OCI-M2 (cell line): ENCODE results near the gene HAS3.

Experiments used
- DNase-seq: peaks from one replicate; lab custom pipeline; 2025; ENCODE audit not compliant: unreplicated experiment; lab: John Stamatoyannopoulos, UW

Gene HAS3

DNA sequence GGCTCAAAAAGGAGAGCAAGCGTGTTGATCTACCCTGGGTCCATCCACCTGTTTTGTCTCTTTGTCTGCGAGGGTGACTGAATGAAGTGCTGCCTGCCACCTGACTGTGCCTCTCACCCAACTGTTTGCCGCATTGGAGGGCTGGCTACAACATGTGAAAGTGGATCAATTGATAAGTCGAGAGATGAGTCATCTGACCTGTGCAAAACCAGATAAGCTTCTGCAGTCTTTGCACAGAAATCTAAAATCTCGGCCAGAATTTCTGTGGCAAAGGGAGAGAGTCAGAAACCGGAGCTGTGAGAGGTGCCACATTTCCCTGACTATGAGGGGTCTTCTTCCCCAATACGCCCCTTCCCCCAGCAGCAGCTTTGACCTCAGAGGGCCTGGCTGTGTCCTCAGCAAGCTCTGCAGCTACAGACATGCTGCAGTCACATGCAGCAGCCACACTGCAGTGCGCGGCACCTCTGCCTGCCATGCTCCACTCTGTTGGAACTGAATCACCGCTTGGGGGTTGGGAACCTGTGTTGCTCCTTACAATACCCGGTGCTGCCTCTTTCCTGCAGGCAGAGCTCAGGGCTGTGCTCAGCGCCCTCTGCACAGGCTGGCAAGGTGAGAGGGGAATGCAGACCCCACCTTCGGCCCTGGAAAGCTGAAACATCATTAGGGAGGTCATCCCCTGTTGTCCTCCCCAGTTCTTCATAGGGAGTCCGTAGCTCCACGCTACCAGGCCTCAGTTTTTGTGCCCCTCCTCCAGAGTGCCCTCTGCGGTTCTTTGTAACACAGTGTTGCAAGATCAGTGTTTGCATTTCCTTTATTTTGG is 16.2 kb upstream of the HAS3 start:
- no peak for DNase-seq

DNA sequence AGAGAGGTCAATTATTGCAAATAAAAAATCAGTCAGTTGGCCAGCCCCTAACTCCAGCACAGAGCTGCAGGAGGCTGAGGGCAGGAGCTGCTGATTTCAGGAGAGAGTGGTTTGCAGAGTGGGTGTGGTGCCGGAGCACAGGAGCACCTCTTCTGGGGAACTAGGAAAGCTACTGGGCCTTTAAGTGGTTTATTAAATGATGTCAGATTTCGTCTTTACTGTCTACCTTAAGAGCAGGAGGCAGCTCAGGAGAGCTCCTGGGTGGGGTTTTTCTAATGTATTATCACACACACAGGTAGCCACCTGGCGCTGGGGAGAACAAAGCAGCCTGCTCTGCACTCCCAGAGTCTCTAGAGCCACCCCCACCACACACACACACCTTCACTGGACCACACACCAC is 11.5 kb upstream of the HAS3 start:
- no peak for DNase-seq

DNA sequence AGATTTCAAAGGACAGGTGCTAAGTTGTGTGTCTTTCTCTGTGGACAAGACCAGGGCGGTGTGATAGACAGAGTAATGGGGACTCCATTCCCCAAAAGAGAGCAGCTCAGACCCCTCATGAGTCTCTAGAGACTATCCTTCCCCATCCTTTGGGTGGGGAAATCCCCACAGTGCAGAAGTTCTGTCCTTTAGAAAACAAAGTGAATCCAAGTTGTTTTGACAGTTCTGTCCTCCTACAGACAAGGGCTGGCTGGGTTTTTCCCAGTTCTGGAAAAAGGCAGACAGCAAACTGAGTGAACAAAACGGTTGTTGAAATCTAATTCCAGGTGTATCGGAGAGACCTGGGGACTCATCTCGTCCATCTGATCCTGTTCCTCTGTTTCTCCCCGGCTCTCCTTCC is 11.0 kb upstream of the HAS3 start:
- no peak for DNase-seq

DNA sequence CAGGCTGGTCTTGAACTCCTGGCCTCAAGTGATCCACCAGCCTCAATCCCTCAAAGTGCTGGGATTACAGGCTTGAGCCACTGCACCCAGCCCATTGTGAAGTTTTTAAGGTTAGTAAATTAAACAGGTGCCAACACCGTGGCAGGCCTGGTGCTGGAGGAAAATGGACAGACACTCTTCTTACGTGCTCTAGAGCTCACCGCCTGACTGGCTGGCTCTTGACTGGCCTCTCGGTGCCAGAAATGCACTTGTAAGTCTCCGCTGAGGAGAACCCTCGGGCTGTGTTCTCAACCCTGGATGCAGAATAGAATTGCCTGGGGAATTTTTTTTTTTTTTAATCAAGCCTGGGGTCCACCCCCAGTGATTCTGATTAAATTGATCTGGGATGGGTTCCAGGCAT is 10.3 kb upstream of the HAS3 start:
- DNase-seq = no peak

DNA sequence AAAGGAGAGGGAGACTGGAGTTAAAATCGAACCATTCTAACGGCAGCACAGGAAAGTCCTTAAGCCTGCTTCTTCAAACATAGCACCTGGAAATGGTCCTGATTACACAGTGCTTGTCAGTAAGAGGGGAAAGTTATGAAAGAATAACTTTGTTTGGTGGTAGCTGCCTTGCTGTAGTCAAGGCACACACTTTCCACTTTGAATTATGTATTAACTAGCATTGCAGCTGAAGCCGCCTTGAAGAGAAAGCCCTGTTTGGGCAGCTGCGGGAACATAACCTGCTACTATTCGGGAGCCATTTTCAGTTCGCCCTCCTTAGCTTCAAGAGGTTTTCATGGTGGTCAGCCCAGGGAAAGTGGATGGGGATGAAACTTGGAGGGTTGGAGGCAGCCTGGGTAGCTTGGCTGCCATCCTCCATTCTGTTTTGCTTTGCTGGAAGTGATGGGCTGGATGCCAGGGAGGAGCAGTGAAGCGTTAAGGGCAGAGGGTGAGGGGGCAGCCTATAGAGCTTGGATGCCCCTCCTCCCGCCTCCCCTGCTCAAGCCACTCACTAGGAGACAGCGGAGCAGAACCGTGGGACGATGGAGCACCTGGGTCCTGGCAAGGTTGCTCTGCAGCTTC is 5.3 kb upstream of the HAS3 start:
- no peak for DNase-seq

DNA sequence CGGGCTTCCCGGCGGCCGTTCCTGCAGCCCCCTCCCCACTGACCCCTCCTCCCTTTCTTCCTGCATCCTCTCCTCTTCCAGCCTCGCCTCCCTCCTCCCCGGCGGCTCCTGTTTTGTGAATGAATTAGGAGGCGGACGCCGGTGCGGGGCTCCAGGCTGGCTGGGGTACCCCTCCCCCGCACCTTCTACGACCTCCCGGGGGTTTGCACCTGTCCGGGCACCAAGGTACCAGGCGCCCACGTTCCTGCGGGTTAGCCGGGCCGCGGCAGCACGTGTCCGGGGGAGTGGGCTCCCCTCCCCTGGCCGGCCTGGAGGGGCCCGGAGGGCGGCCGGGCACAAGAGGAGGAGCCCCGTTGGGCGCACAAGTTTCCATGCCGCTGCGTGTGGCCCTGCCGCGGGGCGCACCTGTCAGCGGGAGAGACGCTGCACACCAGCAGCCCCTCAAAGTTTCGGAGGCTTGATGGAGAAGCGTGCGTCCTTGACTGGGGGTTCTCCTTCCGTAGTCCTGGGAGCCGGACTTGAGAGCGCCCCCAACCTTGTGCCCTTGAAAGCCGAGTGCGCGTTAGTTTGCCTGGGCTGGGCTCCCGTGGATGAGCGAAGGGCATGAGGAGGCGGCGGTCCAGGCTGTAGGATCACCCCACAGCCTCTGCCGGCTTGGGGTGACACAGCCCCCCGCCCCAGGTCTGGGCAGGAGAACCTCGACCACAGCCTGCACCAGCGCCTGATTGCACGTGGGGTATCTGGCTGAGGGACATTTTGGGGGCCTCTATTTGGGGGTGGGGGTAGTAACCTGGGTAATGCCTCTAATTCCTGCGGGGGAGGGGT is 1.2 kb downstream of the HAS3 start:
- no peak for DNase-seq

DNA sequence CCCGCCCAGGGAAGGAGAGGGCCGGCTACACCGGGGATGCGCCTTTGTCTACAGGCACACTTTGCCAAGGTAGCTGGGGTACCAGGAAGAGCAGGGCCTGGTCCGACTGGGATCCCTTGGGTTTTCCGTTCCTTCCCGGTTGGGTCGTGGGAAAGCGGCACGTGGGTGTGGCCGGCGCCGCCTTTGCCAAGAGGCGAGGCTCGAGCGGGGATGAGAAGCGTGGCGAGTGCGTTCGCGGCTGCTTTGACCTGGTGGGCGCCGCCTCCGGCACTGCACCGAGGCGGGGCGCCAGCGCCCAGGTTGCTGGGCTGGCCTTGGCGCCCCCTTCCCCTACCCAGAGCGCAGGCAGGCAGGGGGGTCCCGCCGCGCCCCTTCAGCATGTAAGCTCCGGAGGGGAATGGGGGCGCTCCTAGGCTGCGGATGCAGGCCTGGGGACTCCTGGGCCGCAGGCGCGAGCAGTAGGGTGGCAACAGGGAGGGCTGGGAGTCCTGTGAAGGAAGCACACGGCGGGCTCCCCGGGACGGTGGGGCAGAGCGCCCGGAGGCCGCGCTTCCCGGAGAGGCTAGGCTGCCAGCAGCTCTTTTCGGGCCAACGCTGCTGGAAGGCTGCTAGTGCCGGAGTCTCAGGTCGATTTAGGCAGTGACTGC is 2.0 kb downstream of the HAS3 start:
- no peak for DNase-seq

DNA sequence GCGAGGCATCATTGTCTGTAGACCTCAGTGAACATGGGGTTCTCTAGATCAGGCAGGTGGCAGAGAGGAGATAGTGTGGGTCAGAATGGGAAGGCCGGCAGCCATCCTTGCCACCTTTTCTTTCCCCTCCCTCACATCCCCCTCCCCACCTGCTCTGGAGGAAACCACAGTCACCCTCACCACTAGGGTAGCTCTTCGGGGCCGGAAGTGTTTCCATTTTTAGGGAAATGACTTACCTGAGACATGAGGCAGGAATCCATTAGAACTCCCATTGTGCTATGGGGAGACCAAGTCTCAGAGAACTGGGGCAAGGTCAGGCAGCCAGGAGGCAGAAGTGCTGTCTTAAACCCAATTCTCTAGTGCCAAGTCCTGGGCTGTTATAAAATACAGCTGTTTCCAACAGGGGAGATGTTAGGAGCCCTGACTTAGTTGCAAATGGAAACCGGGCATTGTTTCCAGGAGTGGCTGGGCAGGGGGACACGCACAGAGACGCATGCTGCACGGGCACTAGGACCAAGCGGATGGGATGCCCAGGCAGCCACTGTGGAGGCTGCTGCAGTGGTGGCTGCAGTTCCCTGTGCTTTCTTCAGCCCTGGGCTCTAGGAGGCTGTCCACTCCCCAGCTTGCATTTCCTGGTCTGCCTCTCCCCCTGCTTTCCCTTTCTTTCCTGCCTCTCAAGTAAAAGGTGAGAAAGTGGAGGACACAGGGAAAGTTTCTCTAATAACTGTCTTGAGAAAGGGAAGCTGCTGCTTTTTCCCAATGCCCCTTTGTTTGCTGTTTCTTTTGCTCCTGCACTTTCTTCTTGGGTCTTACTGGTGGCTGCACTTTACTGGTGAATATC is 2.8 kb downstream of the HAS3 start:
- DNase-seq = no peak

DNA sequence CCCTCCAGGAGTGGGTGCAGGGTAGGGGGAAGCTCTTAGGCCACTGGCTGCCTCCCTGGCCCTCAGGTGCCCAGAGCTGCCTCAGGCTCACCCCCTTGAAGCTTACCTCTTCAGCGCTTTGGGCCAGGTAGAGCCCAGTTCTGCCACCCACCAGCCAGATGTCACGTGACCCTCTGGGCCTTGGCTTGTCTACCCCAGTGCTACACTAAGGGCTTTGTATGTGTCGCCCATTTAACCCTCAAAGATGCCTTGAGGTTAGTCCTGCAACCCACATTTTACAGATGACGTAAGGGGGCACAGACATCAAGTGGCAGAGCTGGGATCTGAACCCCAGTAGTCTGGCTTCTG is 3.4 kb downstream of the HAS3 start:
- no peak for DNase-seq

DNA sequence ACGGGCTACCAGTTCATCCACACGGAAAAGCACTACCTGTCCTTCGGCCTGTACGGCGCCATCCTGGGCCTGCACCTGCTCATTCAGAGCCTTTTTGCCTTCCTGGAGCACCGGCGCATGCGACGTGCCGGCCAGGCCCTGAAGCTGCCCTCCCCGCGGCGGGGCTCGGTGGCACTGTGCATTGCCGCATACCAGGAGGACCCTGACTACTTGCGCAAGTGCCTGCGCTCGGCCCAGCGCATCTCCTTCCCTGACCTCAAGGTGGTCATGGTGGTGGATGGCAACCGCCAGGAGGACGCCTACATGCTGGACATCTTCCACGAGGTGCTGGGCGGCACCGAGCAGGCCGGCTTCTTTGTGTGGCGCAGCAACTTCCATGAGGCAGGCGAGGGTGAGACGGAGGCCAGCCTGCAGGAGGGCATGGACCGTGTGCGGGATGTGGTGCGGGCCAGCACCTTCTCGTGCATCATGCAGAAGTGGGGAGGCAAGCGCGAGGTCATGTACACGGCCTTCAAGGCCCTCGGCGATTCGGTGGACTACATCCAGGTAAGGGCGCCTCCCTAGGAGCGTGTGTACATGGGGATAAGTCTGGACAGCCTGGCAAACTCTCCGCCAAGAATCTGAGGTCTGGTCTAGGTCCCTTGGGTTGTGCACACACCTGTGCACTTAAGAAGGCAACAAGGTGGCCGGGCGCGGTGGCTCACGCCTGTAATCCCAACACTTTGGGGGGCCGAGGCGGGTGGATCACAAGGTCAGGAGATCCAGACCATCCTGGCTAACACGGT is 4.2 kb downstream of the HAS3 start:
- no peak for DNase-seq

DNA sequence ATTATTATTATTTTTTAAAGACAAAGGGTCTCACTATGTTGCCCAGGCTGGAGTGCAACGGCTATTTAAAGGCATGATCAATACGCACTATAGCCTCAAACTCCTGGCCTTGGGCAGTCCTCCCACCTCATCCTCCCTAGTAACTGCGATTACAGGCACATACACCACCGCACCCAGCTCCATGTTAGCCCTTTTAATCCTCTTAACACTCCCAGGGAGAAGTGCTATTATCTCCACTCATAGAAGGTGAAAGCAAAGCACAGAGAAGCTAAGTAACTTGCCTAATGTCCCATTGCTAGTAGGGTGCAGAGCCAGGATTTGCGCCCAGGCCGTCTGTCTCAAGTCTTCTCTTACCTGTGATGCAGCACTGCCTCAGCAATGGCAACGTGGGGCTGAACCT is 5.0 kb downstream of the HAS3 start:
- DNase-seq = no peak

DNA sequence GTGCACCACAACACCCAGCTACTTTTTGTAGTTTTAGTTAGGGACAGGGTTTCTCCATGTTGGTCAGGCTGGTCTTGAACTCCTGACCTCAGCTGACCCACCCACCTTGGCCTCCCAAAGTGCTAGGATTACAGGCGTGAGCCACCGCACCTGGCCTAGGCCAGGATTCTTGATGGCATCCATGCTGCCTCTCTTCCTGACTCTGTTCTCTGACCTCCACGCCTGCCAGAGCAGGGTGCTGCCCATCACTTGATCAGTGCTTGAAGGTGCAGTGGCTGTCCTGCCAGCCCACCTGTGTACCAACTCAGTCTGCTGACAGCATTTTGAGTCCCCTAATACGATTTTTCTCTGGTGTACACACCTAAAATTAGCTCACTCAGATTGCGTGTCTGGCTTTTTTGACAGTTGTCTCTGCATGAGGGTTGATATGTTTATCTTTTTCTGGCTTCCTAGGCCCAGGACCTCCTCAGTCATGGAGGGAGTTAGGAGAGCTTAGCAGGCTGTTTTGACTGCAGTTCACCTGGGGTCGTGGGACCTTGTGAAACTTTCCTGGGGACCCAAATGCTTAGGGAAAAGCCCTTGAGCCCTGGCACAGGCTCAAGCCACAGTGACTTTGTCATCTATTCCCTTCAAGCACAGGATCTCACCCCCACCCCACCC is 5.9 kb downstream of the HAS3 start:
- DNase-seq = no peak

DNA sequence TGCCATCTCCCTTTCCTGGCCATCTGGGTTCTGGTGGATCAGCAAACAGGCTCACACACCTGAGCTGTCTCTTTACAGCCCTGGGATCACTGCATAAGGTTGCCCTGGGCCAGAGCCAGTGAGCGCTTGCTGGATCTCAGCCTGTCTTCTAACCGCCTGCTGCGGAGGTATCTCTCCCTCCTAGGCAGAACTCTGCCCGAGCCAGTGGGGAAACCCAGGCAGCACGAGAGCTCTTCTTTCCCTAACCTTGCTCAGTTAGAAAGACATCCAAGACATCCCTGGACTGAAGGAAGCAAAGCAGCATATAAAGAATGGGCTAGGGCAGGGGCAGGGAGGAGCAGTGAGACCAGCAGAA is 6.4 kb downstream of the HAS3 start:
- no peak for DNase-seq

DNA sequence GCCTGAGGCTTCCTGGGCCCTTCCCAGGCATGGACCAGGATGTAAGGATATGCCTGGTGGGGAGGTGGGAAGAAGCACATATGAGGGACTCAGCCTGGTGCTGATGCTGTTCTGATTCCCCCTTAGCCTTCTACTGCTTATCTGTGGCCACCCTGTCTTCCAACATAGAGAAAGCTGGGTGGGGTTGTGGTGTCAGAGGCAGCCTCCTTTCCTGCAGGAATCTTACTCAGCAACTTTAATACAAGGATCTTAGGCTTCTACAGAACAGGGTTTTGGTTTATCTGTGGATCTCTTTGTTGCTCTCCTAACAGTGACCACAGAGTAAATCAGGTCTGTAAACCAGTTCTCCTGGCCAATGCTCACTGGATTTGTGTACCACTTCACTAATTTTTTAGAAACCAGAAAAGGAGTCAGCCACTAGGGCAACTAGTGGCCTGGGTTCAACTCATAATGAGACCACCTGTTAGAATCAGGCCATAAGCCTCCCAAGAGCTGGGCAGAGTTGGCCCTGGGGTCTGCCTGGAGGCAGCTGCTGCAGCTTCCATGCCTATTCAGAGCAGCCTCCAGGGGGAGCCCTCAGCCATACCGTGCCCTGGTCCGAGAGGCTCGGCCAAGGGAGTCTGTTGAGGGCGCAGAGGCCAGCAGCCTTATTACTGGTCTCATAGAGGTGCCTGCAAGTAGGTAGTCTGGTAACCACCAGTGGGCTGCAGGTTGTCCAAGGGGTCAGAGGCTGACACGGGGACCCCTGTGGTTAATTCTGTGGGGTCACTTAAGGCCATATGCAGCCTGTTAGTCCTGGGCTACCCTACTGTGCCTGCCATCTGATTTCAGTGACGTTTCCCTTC is 7.1 kb downstream of the HAS3 start:
- DNase-seq = no peak

DNA sequence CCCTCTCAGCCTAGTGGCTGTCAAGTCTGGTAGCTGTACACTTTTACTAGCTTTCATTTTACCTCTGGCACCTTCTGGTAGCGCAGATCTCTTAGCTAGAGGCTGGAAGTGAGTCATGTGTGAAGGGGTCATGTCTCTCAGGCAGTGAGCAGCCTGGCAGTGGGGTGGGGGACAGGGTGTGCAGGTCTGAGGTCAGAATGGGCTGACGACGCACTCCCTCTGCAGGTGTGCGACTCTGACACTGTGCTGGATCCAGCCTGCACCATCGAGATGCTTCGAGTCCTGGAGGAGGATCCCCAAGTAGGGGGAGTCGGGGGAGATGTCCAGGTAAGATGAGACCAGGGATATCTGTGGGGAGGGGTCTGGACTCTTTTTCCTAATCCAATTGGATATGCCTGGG is 7.8 kb downstream of the HAS3 start:
- no peak for DNase-seq

DNA sequence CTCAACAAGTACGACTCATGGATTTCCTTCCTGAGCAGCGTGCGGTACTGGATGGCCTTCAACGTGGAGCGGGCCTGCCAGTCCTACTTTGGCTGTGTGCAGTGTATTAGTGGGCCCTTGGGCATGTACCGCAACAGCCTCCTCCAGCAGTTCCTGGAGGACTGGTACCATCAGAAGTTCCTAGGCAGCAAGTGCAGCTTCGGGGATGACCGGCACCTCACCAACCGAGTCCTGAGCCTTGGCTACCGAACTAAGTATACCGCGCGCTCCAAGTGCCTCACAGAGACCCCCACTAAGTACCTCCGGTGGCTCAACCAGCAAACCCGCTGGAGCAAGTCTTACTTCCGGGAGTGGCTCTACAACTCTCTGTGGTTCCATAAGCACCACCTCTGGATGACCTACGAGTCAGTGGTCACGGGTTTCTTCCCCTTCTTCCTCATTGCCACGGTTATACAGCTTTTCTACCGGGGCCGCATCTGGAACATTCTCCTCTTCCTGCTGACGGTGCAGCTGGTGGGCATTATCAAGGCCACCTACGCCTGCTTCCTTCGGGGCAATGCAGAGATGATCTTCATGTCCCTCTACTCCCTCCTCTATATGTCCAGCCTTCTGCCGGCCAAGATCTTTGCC is 9.0 kb downstream of the HAS3 start:
- DNase-seq = no peak

DNA sequence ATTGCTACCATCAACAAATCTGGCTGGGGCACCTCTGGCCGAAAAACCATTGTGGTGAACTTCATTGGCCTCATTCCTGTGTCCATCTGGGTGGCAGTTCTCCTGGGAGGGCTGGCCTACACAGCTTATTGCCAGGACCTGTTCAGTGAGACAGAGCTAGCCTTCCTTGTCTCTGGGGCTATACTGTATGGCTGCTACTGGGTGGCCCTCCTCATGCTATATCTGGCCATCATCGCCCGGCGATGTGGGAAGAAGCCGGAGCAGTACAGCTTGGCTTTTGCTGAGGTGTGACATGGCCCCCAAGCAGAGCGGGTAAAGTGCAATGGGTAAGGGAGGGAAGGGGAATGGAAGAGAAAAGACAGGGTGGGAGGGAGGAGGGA is 9.5 kb downstream of the HAS3 start:
- no peak for DNase-seq

DNA sequence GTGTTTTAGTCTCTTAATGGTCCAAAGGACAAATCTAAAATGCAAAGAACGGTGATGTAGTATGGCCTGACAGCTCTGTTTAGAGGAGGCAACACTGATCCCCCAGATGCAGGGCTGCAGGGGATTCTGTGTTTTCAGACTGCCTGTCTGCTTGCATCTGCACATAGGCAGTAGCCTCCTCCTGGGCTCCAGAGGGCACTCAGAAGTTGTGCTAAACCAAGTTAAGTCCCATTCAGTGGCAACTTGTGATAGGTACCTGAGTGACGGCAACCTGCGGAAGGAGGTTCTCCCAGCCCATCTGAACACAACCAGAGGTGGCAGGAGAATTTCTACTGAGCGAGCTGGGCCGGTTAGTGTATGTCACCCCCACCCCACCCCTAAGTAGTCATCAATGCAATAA is 9.9 kb downstream of the HAS3 start:
- DNase-seq = no peak
